Body of pancreas (tissue), 4 donors: ENCODE measurements around the gene CLPX. TPM values are rescaled to one million over a fixed set of nuclear protein-coding genes. Genes with fewer than 3 reads are reported as not detected.
A peak's percentile ranks its signal among the peaks of the same experiment; 100 is the strongest.

ENCODE experiments used
- ATAC-seq: fragments of 150-250 bp; one replicate; pipeline ENCODE4 v1.9.1; 2016
- DNase-seq, 4 donors: peaks; one replicate each; pipeline ENCODE4 v3.0.0-alpha.2; 2019
- H3K27ac ChIP-seq, 4 donors: fragments of 200-600 bp; sonication (generic); 1 replicate in 3 of 4; 2 replicates in 1 of 4; pipeline versions ENCODE4 v1.5.1 to v1.6.1; 2016 to 2019; ENCODE audit warnings: mild to moderate bottlenecking in 1 of 4, mixed read lengths in 1 of 4, moderate library complexity in 1 of 4
- H3K27me3 ChIP-seq, 2 donors: fragments of 200-600 bp; sonication (generic); one replicate each; pipeline ENCODE4 v1.6.0; 2016; ENCODE audit warnings: mild to moderate bottlenecking in 1 of 2
- H3K36me3 ChIP-seq, 2 donors: fragments of 200-600 bp; sonication (generic); replicated peaks in 1 of 2; 2 replicates each; pipeline ENCODE4 v1.5.1; 2016; ENCODE audit warnings: low read depth in 2 of 2; ENCODE audit not compliant: insufficient read depth in 1 of 2
- H3K4me1 ChIP-seq: fragments of 200-600 bp; sonication (generic); one replicate; pipeline ENCODE4 v1.6.0; 2016
- H3K4me3 ChIP-seq, 2 donors: fragments of 200-600 bp; sonication (generic); 1 replicate in 1 of 2; 2 replicates in 1 of 2; pipeline ENCODE4 v1.5.1; 2016 to 2019
- H3K9me3 ChIP-seq, 3 donors: fragments of 200-600 bp; sonication (generic); 1 replicate in 2 of 3; 2 replicates in 1 of 3; pipeline ENCODE4 v1.5.1; 2016
- POLR2A ChIP-seq, 3 donors: fragments of 450-650 bp; IDR thresholded peaks; one replicate each; pipeline ENCODE4 v1.6.1; 2016; ENCODE audit warnings: antibody characterized with exemption in 3 of 3, mild to moderate bottlenecking in 2 of 3
- WGBS, 2 donors: methylation state at CpG; one replicate each; pipeline ENCODE4 v1.1.5; 2017; 5-methylcytosine and 5-hydroxymethylcytosine counted together
- intact Hi-C: fragments of 100-400 bp; cut with DNase I; formaldehyde crosslinking; loops from one replicate; pipeline ENCODE4 v1.15.1; 2023
- total RNA-seq, 2 donors: library from RNA; depleted of rRNA; stranded (reverse); fragments of >200 nt; gene quantifications; one replicate each; pipeline ENCODE4 v1.1.0, GENCODE V29; 2016
- TF ChIP-seq, protein P1 (sequence below), 7 experiments: fragments of 450-650 bp in 4 of 7; fragments of 200-600 bp in 3 of 7; sonication (generic) in 3 of 7; IDR thresholded peaks; one replicate each; pipeline ENCODE4 v1.5.1; 2016 to 2019; ENCODE audit warnings: antibody characterized with exemption in 7 of 7

CLPX gene
- total RNA-seq, 2 donors from 2014 or later = 16.2 to 19.2 TPM

DNA sequence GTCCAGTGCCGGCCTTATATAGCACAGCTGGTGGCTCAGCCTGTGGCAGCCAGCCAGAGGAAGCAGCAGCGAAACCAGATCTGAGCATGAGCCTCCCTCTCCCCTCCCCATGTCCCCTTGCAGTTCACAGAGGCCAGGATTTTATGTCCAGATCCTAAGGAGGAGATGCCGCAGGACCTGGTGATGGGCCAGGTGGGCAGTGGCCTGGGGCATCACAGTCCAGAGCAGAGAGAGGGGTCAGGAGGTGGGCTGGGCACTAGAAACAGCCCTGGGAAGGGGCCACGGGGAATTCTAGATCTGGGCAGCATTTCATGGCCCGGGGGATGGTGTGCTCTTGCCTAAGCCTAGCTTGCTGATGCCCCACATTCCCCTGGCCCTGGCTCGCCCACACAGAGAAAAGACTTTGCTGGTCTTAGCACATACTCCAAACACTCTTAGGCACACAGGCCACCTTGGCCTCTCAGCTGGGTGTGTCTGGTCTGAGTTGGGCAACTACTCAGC lies 26.4 kb upstream of the CLPX start:
- intact Hi-C loops = no loop called here
- no peak overlapping the region for H3K4me3 ChIP-seq
- H3K4me1 ChIP-seq = no peaks in the 10 kb centered on the region
- no peaks in the 10 kb centered on the region for H3K36me3 ChIP-seq
- 53 to 71% methylated on average over 3 to 5 of the region's 6 CpGs for WGBS, 2 donors
- TF ChIP-seq, protein P1, sequence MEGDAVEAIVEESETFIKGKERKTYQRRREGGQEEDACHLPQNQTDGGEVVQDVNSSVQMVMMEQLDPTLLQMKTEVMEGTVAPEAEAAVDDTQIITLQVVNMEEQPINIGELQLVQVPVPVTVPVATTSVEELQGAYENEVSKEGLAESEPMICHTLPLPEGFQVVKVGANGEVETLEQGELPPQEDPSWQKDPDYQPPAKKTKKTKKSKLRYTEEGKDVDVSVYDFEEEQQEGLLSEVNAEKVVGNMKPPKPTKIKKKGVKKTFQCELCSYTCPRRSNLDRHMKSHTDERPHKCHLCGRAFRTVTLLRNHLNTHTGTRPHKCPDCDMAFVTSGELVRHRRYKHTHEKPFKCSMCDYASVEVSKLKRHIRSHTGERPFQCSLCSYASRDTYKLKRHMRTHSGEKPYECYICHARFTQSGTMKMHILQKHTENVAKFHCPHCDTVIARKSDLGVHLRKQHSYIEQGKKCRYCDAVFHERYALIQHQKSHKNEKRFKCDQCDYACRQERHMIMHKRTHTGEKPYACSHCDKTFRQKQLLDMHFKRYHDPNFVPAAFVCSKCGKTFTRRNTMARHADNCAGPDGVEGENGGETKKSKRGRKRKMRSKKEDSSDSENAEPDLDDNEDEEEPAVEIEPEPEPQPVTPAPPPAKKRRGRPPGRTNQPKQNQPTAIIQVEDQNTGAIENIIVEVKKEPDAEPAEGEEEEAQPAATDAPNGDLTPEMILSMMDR (IDR thresholded peaks at IDR 0.05) = no peak
- no peak for TF ChIP-seq POLR2A (IDR thresholded peaks at IDR 0.05)
- no peaks in the 10 kb centered on the region for H3K9me3 ChIP-seq
- DNase-seq (peak in 2 of 4 donors; percentile 9 to 12), ATAC-seq (no peak)
- H3K27me3 ChIP-seq = no peaks in the 10 kb centered on the region
- no peak overlapping the region for H3K27ac ChIP-seq

DNA sequence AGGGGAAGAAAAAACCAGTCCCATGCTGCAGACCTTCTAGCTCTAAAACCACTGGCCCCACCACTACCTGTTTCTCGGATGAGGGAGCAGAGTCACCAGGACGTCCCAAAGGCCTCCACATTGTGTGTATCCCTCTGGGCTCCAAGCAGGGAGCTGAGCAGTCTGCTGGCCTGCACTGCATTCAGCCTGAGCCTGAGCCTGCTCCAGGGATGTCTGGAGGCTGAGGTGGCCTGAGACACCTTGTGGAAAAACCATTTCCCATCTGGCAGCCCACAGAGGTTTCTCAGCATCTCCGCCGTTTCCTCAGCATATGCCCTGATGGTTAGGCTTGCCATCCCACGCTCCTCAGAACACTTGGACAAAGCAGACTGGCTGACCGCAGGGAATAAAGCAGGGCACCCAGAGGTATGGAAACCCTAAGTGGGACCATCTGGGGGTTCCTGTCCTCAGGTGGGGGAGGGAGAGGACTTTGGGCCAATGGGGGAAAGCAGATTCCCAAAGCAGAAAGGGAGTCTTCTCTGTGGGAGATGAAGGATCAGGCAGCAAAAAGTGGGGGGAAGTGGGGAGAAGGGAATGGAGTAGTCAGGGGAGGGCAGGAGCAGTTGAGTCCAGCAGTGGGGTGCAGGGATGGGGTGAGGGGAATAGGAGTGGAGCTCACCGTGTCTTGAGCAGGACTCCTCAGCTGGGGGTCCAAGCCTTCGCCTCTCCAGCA lies 25.8 kb upstream of the CLPX start, which contains the start of gene CILP:
CILP (minus strand) TSS at position 704 of the 712 bp plus-strand sequence. CDS start 1,718 bp downstream, outside the sequence.
- no peaks in the 10 kb centered on the region for H3K4me1 ChIP-seq
- TF ChIP-seq, protein P1 (IDR thresholded peaks at IDR 0.05) = no peak
- no peak for TF ChIP-seq POLR2A (IDR thresholded peaks at IDR 0.05)
- intact Hi-C loops = no loop called here
- H3K27me3 ChIP-seq = no peaks in the 10 kb centered on the region
- H3K36me3 ChIP-seq = no peaks in the 10 kb centered on the region
- DNase-seq (no peak), ATAC-seq (no peak)
- H3K27ac ChIP-seq = no peak within 1 kb of the TSS
- WGBS, 2 donors = 80 to 81% methylated on average over 8 of the region's 8 CpGs
- no peaks in the 10 kb centered on the region for H3K9me3 ChIP-seq
- no peak within 1 kb of the TSS for H3K4me3 ChIP-seq

DNA sequence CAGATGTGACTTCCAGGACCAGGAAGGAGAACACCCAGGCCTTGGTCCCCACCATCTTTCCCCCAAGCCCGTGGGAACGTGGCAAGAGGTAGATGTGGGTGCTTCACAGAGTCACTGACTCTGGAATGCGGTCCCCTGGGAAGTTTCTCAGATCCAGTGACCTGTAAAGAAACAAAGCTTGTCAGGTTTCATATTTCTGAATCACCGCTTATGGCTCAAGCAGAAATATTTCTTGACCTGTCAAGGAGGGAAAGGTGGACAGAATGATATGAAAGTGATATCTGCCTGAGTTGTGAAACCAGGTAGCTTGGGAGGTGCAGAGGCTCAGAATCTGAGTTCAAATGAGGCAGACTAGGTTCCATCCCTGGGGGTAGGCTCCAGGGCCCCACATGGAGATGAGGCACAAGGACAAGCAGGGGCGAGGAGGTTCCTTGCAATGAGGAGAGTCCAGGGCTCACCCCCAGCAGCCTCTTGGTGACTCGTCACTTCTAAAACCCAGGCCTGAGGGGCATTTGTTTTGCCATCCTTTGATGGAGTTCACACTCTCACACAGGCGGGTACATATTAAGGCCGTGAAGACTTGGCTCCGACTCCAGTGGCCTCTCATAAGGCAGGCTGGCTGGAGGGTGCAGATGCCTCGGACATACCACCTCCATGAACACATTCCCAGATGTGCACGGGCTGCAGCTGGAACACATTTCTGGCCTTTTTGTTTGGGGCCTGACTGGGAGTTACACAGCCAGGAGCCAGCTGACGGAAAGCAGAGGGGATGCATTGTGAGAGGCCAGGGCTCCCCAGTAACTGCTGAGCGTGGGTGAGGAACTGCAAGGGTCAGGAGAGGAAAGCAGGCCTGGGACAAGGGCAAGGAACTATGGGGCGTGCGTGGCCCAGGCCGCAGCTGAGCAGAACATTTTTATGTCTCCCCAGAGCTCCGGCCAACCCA lies 24.8 kb upstream of the CLPX start:
- TF ChIP-seq, protein P1 (IDR thresholded peaks at IDR 0.05) = no peak
- no peak for TF ChIP-seq POLR2A (IDR thresholded peaks at IDR 0.05)
- no peaks in the 10 kb centered on the region for H3K4me1 ChIP-seq
- no peak overlapping the region for H3K4me3 ChIP-seq
- intact Hi-C loops = no loop called here
- no peaks in the 10 kb centered on the region for H3K27me3 ChIP-seq
- H3K27ac ChIP-seq = no peak overlapping the region
- 63 to 75% methylated on average over 12 to 17 of the region's 17 CpGs for WGBS, 2 donors
- DNase-seq (peak in 1 of 4 donors; percentile 17), ATAC-seq (no peak)
- H3K36me3 ChIP-seq = no peaks in the 10 kb centered on the region
- no peaks in the 10 kb centered on the region for H3K9me3 ChIP-seq

DNA sequence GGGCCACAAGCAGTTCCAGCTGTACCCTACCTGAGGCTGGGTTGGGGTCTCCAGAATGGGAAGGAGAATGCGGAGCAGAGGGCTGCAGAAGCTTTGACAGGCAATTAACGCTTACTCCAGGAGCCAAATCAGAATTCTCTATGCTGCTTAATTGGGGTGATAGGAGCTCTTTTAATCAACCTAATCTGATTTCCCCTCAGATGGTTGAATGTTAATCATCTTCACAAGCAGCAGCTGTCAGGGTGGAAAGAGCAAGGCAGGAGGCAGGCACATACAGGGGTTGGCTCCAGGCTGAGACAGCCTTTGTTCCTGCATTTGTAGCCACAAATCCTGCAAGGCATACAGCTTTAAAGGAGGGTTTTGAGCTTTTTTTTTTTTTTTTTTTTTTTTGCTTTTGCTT lies 23.5 kb upstream of the CLPX start:
- TF ChIP-seq POLR2A (IDR thresholded peaks at IDR 0.05) = no peak
- TF ChIP-seq, protein P1 (IDR thresholded peaks at IDR 0.05) = no peak
- no peaks in the 10 kb centered on the region for H3K9me3 ChIP-seq

More for the DNA sequence above, 23.5 kb upstream of the CLPX start:
- ATAC-seq (no peak), DNase-seq (no peak)
- Histone ChIP-seq H3K27me3 (no peaks in the 10 kb centered on the region), H3K27ac (no peak overlapping the region), H3K4me1 (no peaks in the 10 kb centered on the region), H3K4me3 (no peak overlapping the region), H3K36me3 (no peaks in the 10 kb centered on the region)
- intact Hi-C loops = no loop called here
- 97 to 100% methylated on average over 2 of the region's 2 CpGs for WGBS, 2 donors
